Stimulated activated CD8-positive, alpha-beta memory T cell treated with anti-CD3 and anti-CD28 coated beads, Interleukin-2, amount 100 ng/mL, for 48 hours (primary cell): ENCODE data around the gene STAB1.

Experiments
- DNase-seq, 2 donors: peaks; one replicate each; pipeline ENCODE4 v3.0.0-alpha.2; 2020; ENCODE audit warnings: low read depth in 2 of 2

STAB1 gene

DNA sequence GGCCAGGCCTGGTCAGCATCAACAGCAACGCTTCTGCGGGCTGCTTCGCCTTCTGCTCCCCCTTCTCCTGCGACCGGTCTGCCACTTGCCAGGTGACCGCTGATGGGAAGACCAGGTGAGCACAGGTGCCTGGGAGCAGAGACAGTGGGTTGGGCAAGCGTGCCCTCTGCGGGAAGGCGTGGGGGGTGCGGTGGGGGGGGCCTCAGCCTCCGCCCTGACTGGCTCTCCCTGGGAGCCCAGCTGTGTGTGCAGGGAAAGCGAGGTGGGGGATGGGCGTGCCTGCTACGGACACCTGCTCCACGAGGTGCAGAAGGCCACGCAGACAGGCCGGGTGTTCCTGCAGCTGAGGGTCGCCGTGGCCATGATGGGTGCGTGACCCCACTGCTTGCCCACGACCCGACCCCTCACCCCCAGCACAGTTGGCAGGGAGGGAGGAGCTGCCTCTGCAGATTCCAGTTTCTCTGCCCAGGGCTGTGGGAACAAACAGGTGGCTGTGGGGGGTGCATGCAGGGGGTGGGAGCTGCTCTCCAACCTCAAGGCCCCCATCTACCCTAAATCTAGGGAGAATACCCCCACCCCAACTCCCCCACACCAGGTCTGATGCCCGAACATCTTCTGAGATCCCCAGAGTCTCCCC is 8.8 kb downstream of the STAB1 start:
- no peak for DNase-seq

GRCh38 chr3:52504977-52505376 is 9.8 kb downstream of the STAB1 start:
- no peak for DNase-seq

DNA sequence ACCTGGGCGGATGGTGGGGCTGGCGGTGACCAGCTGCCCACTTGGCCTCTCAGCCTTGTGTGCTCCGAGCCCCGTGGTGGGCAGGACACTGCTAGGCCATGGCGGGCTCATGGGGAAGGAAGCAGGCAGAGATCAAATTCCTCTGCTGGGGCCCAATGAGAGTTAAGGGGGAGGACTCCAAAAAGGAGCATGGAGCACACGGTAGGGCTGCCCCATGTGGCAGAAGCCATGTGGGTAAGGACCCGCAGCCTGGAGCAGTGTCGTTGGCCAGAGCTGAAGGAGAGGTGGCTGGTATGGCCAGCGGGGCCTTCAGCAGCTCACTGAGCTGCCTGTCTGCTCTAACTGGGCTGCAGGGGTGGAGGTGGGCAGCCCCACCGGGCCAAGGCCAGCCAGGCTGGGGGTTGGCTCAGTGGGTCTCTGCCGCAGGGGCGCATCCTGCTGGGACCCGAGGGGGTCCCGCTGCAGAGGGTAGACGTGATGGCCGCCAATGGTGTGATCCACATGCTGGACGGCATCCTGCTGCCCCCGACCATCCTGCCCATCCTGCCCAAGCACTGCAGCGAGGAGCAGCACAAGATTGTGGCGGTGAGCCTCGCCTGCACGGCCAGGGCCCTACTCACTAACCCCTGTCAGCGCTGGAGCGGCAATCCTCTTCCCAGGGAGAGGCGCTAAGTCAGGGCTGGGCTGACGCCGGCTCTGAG is 11.3 kb downstream of the STAB1 start:
- DNase-seq, result no peak

GRCh38 chr3:52507359-52507758 is 12.2 kb downstream of the STAB1 start:
- no peak for DNase-seq

GRCh38 chr3:52509753-52510328 is 14.7 kb downstream of the STAB1 start:
- no peak for DNase-seq

GRCh38 chr3:52511509-52511908 is 16.4 kb downstream of the STAB1 start:
- no peak for DNase-seq

- DNase-seq, result no peak
Observed at GRCh38 chr3:52512105-52512504, 17.0 kb downstream of the STAB1 start.

GRCh38 chr3:52512727-52513126 is 17.6 kb downstream of the STAB1 start:
- no peak for DNase-seq

DNA sequence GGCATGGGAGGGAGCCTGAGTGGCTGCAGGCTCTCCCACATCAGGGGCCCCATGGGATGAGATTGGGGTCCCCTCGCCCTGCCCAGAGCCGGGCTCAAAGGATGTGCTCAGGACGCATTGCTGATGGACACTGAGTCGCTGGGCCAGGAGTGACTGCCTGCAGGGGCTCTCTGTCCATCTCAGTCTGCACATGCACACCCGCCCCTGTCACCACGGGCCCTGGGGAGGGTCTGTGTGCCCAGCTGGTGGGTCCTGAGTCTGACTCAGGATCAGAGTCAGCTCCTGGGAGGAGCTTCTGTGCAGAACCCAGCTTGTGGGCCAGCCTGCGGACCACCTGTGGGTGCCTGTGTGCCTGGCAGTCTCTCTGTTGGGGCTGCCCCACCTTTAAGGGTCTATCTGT is 18.1 kb downstream of the STAB1 start:
- no peak for DNase-seq

GRCh38 chr3:52514576-52514975 is 19.4 kb downstream of the STAB1 start:
- DNase-seq, result no peak

DNA sequence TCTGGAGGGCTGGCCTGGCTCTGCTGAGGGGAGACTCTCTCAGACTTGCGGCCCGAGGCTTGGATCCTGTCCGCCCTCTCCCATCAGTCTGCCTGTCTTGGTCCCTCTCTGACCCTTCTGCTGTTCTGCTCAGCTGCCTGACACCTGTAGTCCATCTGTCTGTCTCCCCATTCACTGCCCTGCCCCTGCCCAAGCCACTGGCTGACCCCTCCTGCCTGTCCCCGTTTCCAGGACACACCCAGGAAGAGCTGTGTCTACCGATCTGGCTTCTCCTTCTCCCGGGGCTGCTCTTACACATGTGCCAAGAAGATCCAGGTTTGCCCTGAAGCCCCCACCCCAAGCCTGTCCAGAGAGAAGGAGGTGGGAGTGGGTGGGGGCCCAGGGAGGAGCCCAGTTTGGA is 20.1 kb downstream of the STAB1 start:
- DNase-seq, result no peak

GRCh38 chr3:52516509-52517195 is 21.5 kb downstream of the STAB1 start:
- DNase-seq, result no peak

GRCh38 chr3:52517796-52518722 is 22.9 kb downstream of the STAB1 start:
- DNase-seq, result no peak

DNA sequence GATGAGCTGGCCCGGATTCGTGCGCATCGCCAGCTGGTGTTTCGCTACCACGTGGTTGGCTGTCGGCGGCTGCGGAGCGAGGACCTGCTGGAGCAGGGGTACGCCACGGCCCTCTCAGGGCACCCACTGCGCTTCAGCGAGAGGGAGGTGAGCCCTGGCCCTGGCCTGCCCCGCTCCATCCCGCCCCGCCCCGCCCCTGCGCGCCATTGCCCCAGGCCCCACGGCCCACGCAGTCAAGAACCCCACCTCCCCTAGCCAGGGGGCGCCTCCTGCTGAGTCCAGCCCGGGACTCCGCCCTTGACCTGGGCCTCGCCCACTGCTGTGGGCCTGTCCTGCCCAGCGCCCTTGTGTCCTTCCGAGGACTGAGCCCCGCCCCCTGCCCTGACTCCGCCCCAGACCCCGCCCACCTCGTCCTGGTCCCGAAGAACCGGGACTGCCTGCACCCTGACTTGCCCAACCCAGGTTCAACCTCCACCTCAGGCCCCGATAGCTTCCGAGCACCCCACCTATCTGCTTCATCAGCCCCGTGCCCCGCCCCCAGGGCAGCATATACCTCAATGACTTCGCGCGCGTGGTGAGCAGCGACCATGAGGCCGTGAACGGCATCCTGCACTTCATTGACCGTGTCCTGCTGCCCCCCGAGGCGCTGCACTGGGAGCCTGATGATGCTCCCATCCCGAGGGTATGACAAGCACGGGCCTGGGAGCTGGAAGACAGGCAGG is 23.7 kb downstream of the STAB1 start:
- DNase-seq, result no peak

DNA sequence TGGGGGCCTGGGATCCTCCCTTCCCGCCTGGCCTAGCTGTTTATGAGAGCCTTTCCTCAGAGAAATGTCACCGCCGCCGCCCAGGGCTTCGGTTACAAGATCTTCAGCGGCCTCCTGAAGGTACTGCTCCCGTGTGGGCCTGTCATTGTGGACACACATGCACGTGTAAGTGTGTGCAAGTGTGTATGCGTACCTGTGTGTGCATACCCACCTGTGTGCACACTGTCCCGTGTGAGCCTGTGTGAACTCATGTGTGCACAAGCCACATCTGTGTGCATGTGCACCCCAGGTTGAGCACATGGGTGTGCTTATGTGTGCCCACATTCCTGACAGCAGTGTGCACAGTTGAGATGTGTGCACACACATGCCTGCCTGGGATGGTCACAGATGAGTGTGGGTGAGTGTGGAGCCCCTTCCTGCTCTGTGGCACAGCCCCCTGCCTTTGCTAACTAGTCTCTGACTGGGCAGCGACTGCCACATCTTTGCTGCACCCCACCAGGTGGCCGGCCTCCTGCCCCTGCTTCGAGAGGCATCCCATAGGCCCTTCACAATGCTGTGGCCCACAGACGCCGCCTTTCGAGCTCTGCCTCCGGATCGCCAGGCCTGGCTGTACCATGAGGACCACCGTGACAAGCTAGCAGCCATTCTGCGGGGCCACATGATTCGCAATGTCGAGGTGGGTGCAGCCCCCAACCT is 24.5 kb downstream of the STAB1 start:
- no peak for DNase-seq

DNA sequence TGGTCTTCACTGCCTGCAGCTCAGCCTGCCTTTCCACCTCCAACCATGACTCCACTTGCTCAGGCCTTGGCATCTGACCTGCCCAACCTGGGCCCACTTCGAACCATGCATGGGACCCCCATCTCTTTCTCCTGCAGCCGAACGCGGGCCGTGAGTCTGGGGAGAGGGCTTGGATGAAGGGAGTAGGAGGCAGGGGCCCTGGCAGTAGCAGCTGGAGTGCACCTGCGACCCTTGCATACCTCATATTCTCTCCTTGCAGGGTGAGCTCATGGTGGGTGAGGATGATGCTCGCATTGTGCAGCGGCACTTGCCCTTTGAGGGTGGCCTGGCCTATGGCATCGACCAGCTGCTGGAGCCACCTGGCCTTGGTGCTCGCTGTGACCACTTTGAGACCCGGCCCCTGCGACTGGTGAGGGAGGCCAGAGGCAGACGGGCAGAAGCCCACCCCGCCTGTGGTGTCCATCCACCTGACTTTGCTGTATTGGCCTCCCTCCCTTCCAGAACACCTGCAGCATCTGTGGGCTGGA is 25.1 kb downstream of the STAB1 start:
- no peak for DNase-seq

GRCh38 chr3:52520716-52521487 is 25.8 kb downstream of the STAB1 start:
- DNase-seq, result no peak

DNA sequence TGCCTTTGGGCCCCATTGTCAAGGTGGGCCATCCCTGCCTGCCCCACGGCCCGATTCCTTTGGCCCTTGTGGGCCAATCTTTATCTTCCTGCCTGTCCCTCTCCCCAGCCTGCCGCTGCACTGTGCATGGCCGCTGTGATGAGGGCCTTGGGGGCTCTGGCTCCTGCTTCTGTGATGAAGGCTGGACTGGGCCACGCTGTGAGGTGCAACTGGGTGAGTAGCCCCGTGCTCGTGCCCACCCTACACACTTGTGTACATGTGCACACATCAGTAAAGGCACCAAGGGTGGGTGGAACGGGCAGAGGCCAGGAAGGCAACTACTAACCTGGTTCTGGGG is 26.3 kb downstream of the STAB1 start:
- DNase-seq, result no peak

DNA sequence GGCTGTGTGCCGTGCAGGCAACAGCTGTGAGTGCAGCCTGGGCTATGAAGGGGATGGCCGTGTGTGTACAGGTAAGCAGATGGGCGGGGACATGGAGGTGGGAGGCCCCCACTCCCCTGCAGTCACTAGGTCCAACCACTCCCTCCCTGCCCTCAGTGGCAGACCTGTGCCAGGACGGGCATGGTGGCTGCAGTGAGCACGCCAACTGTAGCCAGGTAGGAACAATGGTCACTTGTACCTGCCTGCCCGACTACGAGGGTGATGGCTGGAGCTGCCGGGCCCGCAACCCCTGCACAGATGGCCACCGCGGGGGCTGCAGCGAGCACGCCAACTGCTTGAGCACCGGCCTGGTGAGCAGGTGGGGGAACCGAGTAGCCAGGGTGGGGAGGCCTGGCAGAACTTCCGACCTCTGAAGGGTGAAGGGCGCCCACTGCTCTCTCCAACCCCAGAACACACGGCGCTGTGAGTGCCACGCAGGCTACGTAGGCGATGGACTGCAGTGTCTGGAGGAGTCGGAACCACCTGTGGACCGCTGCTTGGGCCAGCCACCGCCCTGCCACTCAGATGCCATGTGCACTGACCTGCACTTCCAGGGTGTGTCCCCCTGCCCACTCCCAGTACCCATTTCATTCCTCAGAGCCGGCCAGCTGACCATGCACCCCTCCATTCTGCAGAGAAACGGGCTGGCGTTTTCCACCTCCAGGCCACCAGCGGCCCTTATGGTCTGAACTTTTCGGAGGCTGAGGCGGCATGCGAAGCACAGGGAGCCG is 26.9 kb downstream of the STAB1 start:
- DNase-seq, result no peak
